Neural progenitor cell (in vitro differentiated cells): ENCODE results near the gene KCNC1.

ENCODE experiments used
- EZH2 ChIP-seq: fragments of 200-600 bp; sonication (generic); IDR thresholded peaks from 2 replicates; pipeline ENCODE4 v1.6.1; 2017; ENCODE audit warnings: antibody characterized with exemption, mild to moderate bottlenecking, moderate library complexity
- EZH2phosphoT487 ChIP-seq: fragments of 200-600 bp; sonication (generic); IDR thresholded peaks from 2 replicates; pipeline ENCODE4 v1.6.1; 2017; ENCODE audit warnings: antibody characterized with exemption
- TF ChIP-seq, protein P1 (sequence below): fragments of 200-600 bp; sonication (generic); IDR thresholded peaks from 2 replicates; pipeline ENCODE4 v1.5.1; 2017; ENCODE audit warnings: antibody characterized with exemption, mild to moderate bottlenecking

DNA sequence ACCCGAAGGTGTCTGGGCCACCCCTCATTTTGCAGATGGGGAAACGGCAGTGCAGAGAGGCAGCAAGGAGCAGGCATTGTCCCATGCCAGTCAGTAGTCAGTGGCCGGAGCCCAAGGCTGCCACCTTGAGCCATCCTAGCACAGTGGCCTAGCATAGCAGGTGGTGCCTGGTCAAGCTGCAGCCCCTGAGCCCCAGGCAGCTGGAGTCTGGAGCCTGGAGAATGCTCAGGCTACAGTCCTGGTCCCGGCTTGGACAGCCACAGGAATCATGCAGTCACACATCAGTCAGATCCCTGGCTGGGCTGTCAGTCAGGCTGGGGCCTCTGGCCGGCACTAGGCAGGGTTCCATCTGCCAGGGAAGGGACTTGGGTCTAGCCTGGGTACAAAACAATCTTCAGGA is 18.6 kb downstream of the KCNC1 start:
- TF ChIP-seq, protein P1, sequence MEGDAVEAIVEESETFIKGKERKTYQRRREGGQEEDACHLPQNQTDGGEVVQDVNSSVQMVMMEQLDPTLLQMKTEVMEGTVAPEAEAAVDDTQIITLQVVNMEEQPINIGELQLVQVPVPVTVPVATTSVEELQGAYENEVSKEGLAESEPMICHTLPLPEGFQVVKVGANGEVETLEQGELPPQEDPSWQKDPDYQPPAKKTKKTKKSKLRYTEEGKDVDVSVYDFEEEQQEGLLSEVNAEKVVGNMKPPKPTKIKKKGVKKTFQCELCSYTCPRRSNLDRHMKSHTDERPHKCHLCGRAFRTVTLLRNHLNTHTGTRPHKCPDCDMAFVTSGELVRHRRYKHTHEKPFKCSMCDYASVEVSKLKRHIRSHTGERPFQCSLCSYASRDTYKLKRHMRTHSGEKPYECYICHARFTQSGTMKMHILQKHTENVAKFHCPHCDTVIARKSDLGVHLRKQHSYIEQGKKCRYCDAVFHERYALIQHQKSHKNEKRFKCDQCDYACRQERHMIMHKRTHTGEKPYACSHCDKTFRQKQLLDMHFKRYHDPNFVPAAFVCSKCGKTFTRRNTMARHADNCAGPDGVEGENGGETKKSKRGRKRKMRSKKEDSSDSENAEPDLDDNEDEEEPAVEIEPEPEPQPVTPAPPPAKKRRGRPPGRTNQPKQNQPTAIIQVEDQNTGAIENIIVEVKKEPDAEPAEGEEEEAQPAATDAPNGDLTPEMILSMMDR = no peak
- TF ChIP-seq EZH2phosphoT487 (no peak), EZH2 (no peak)
